SIG-M5 treated with dmso at 0.1 percent for 504 hours (cell line): ENCODE measurements around the gene TADA3.
A peak's percentile ranks its signal among the peaks of the same experiment; 100 is the strongest.

Experiments used
- DNase-seq: peaks from one replicate; lab custom pipeline; 2025; ENCODE audit not compliant: unreplicated experiment; lab: John Stamatoyannopoulos, UW

TADA3 gene

DNA sequence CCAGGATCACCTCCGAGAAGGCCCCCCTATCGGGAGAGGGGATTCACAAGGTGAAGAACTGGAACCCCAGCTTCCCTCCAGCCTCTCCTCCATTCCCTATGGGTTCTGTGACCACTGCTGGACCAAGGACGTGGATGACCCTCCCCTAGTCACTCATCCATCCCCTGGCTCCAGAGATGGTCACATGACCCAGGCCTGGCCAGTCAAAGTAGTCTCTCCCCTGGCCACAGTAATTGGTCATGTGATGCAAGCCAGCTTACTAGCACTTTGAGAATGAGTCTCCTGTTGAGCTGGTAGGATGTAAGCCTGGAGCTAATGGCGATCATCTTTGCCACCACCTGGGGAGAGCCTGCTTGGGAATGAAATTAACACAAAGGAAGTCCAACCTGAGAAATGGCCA lies 26.4 kb downstream of the TADA3 start:
- no peak for DNase-seq

DNA sequence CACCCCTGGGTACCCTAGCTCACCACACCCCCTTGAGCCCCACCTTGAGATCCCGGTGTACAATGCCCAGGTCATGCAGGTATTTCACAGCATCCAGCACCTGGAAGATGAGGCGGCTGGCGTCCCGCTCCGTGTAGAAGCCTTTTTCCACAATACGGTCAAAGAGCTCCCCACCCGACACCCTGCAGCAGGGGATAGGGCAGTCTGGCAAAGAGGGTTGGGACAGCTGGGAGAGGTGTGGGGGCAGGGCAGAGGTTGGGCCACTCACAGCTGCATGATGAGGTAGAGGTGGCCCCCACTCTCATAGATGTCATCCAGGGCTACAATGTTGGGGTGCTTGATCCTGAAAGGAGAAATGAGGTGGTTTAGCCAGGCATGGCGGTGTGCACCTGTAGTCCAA lies 29.4 kb downstream of the TADA3 start:
- DNase-seq = no peak

DNA sequence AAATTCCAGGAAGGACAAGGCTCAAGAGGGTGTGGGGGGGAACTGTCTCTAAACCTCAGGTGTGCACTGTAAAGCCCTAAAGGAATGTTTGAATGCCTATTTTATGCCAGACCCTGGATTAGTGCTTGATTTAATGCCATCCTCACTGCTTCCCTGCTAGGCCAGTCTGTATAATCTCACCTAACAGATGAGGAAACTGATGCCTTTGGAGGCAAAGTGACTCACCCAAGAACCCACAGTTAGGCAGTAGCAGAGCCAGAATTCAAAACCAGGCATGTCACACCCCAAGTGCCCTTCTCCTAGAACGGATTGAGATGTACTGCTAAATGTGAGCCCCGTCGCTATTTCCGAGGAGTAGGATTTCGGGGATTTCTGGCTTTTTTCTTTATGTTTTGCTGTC lies 30.4 kb downstream of the TADA3 start:
- DNase-seq = no peak

DNA sequence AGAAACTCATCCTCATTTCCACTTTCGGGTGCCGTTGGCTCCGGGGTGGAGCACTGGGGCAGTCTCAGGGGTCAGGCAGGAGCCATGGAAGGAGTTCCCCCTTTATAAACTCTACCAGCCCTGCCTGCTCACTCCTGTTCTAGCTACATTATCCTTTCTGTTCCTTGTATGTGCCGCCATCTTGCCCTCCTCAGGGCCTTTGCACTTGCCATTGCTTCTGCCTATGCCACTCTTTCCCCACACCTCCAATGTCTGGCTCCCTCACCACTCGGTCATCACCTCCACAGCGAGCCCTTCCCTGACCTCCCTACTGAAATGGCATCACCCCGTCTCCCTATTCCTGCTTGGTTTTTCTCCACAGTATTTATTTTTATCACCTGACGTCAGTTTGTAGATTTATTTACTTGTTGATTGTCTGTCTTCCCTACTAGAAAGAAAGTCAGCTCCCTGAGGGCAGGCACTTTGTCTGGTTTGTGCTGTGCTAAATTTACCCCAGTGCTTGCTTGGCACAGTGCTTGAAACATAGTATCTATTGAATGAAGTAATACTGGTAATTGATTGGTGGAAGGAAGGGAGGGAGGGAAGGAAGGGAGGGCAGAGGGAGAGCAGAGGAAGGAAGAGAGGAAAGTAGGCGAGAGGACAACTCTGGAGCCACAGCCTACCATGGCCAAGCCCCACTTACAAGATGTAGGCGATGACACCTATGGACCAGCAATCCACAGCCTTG lies 31.3 kb downstream of the TADA3 start:
- DNase-seq = no peak

DNA sequence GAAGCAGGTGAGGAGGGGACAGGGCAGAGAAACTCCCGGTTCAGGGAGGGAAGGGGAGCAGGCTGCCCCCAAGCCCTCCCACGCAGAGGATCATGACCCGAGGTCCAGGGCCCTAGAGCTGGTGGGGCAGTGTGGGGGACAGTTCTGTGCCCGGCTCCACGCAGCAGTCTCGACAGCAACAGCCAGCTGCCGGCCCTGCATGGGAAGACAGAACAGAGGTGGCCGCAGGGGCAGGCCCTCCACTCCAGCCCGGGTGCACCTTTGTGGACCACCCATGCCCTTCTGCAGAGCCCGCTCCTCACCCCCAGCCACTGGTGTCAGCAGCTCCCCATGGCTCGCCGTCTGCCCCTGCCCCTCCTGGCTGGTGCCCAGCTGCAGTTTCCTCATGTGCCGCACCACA lies 34.8 kb downstream of the TADA3 start:
- no peak for DNase-seq

DNA sequence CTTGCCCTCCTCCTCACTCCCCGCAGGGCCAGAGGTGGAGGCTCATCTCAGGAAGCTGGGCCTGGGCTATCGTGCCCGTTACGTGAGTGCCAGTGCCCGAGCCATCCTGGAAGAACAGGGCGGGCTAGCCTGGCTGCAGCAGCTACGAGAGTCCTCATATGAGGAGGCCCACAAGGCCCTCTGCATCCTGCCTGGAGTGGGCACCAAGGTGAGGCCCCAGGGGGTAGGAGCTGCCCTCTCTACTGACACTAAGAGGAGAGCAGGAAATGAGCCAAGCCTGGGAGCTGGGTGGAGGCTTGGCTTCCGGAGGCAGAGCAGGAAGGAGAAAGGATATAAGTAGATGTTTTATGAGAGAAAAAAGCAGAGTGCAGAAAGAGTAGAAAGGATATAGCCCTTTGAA lies 37.6 kb downstream of the TADA3 start:
- DNase-seq = no peak

DNA sequence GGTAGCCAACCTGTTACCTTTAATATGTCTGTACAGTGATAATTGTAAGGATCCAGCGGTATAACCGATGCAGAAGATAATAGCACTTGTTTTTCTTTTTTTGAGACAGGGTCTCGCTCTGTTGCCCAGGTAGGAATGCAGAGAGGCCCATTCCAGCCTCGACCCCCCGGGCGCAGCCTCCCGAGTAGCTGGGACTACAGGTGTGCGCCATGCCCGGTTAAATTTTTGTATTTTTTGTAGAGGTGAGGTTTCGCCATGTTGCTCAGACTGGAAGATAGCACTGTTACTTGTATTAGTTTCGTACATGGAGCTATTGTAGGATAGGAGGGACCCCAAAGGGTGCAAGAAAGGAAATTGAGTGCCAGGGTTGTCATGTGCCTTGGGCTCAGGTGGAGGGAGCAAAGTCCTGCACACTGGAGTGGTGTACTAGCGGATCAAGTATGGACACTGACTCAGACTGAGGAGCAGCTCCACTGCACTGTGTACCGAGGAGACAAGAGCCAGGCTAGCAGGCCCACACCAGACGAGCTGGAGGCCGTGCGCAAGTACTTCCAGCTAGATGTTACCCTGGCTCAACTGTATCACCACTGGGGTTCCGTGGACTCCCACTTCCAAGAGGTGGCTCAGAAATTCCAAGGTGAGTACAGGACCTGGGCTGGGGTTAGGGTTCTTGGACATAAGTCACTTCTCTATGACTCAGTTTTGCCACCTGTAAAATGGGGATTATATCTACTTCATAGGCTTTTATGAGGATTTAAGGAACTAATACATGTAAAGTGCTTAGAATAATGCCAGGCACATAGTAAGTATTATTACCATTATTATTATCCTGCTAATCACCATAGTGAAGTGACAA lies 41.5 kb downstream of the TADA3 start:
- DNase-seq = no peak

DNA sequence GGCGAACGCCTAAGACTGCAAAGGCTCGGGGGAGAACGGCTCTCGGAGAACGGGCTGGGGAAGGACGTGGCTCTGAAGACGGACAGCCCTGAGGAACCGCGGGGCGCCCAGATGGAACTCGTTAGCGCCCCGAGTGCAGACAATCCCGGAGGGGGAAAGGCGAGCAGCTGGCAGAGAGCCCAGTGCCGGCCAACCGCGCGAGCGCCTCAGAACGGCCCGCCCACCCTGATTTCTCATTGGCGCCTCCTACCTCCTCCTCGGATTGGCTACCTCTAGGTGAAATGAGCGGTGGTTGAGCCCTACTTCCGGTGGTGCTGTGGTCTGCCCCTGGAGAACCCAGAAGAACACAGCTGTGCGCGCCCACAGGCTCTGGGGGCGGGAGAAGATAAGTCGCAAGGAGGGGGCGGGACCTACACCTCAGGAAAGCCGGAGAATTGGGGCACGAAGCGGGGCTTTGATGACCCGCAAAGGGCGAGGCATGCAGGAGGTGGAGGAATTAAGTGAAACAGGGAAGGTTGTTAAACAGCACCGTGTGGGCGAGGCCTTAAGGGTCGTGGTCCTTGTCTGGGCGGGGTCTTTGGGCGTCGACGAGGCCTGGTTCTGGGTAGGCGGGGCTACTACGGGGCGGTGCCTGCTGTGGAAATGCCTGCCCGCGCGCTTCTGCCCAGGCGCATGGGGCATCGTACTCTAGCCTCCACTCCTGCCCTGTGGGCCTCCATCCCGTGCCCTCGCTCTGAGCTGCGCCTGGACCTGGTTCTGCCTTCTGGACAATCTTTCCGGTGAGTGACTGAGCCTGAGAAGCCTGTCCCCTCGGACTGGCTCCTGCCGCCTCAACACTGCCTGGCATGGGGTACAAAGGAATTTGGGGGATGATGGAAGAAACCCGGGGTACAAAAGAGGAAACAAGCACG lies 42.4 kb downstream of the TADA3 start, which contains the start of gene OGG1:
TSS of gene OGG1 (plus strand) at position 308 of the 911 bp plus-strand sequence. CDS start at position 643, 335 bp downstream.
- peak; percentile 99 for DNase-seq

DNA sequence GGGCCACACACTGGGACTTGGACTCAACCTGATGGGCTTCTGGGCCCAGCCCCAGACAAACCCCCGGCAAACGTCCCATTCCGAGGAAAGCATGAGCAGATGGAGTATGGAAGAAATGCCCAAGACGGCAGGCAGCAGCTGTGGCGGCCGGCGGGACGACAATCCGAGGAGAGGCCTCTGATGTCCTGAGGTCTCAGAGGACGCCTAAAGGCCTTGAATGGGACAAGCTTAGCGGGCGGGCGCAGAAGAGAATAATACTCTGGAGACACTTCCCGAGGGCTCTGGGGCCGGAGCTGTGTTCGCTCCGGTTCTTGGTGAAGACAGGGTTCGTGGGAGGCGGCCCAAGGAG lies 43.0 kb downstream of the TADA3 start:
- no peak for DNase-seq

DNA sequence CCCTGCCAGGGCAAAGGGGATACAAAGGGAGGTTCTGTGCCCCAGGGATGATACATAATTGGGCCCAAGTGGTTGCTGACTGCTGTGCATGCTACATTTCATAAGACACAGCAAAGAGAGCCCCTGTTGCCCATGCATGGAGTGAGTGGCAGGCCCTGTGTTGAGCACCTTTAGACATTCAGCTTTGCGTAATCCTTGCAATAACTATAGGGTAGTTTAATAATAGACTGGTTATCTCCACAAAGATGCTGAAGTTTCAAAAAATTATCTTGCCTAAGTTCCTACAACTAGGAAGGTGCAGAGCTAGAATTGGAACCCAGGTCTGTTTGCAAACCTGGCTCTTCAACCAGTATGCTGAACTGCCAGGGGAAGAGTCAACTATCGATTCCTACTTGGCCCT lies 44.2 kb downstream of the TADA3 start:
- DNase-seq = no peak

DNA sequence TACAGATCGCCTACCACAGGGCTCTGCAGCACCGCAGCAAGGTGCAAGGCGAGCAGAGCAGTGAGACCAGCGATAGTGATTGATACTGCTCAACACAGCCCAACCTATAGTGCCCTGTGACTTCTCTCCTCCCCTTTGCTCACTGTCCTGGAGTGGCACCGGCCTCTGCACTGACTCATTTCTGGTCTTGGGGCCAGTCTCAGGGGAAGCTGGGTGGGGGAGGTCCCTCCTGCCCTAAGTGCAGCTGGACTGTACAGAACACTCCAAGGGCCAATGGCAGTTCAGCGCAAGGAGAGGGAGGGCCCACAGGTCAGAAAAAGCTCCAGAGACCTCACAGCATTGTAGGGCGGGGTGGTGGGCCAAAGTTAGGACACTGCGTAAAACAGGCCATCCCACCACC lies 45.0 kb downstream of the TADA3 start:
- no peak for DNase-seq

DNA sequence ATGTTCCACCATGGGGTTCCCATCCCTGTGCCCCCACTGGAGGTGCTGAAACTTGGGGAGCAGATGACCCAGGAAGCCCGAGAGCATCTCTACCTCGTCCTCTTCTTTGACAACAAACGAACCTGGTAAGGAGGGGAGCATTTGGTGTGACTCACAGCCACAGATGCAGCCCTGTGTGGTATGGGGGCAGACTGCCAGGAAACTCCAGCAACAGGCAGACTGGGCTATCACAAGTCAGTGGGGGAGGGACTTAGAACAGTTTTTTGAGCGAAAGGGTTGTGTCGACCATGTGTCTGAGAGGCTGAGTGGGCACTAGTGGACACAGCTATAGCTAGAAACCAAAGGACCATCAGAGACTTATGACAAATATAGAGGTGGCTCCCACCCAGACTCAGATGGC lies 45.9 kb downstream of the TADA3 start:
- no peak for DNase-seq

DNA sequence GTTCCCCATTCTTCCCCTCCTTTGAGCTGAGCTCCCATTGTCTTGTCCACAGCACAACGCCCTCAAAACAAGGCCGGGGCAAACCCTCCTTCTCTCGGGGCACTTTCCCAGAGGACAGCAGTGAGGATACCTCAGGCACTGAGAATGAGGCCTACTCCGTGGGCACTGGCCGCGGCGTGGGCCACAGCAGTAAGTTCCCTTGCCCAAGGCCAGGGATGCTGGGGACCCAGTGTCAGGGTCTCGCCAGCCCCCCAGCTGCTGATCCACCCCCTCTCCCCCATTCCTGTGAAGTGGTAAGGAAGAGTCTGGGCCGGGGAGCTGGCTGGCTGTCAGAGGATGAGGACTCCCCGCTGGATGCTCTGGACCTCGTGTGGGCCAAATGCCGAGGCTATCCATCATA lies 46.8 kb downstream of the TADA3 start:
- DNase-seq = no peak

DNA sequence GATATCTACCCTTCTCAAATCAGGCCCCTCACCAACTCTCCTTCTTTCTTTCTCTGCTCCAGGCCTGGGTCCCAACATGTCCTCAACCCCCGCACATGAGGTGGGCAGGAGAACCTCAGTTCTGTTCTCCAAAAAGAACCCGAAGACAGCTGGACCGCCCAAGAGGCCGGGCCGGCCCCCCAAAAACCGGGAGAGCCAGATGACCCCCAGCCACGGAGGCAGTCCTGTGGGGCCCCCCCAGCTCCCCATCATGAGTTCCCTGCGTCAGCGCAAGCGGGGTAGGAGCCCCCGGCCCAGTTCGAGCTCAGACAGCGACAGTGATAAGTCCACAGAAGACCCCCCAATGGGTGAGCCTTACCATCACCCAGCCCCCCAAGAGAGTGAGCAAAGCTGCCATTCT lies 48.1 kb downstream of the TADA3 start:
- DNase-seq = no peak

DNA sequence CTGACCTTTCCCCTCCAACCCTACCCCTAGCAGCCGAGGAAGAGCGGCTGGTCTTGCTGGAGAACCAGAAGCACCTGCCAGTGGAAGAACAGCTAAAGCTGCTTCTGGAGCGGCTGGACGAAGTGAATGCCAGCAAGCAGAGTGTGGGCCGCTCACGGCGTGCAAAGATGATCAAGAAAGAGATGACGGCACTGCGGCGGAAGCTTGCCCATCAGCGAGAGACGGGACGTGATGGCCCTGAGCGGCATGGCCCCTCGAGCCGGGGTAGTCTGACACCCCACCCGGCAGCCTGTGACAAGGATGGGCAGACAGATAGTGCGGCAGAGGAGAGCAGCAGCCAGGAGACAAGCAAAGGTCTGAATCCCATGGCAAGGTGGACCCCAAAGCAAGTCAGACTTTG lies 48.7 kb downstream of the TADA3 start:
- no peak for DNase-seq

DNA sequence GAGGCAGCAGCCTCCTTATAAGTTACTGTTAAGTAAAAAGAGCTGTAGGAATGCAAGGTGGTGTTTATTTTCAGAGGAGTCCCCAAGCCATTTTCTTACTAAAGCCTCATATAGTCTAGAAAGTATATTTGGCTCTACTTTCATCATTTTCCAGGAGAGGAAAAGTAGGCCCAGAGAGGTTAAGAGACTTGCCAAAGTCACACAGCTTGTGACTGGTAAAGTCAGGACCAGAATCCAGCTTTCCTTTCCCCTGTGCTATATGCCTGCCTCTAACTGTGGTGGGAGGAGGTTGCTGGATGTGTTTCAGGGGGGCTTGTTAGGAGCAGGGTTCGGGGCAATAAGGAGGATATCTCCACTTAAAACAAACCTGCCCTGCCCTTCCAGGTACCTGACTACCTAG lies 49.7 kb downstream of the TADA3 start:
- no peak for DNase-seq

DNA sequence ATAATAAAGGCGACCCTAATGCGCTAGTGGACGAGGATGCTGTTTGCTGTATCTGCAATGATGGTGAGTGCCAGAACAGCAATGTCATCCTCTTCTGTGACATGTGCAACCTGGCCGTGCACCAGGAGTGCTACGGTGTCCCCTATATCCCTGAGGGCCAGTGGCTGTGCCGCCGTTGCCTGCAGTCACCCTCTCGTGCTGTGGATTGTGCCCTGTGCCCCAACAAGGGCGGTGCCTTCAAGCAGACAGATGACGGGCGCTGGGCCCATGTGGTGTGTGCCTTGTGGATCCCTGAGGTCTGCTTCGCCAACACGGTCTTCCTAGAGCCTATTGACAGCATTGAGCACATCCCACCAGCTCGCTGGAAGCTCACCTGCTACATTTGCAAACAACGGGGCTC lies 53.1 kb downstream of the TADA3 start:
- DNase-seq = no peak

DNA sequence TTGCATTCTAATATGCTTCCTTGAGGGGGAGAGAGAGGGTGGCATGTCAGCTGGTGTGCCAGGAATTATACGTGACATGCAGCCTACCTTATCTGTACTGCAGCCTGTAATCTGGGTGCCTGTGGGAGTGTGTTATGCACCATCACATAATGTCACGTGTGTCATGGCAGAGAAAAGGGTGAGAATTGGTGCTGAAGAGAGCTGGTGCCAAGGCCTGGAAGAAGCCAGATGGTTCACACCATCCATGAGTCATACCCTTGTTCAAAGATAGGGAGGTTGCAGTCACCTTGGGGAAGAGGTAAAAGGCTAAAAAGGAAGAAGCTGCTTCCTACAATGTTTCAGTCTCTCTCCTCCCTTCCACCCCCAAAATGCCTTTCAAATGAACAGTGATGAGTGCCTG lies 55.4 kb downstream of the TADA3 start:
- DNase-seq = no peak

DNA sequence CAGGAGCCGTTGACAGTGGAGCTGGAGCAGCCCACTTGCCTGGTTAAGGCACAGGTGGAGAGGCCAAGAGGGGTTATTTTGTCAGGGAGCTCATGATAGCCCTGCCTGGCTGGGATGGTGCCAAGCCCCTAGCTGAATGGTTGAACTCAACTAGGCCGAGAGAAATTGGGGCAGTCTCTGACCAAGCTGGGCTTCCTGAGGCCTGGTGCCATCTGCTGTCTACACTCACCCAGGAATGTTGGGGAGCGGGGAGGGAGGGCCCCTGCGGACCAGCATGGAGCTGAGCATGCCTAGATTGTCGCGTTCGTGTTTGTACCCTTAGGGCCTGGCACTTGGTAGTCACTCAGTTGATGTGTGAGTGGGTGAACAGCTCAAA lies 59.5 kb downstream of the TADA3 start:
- DNase-seq = no peak

DNA sequence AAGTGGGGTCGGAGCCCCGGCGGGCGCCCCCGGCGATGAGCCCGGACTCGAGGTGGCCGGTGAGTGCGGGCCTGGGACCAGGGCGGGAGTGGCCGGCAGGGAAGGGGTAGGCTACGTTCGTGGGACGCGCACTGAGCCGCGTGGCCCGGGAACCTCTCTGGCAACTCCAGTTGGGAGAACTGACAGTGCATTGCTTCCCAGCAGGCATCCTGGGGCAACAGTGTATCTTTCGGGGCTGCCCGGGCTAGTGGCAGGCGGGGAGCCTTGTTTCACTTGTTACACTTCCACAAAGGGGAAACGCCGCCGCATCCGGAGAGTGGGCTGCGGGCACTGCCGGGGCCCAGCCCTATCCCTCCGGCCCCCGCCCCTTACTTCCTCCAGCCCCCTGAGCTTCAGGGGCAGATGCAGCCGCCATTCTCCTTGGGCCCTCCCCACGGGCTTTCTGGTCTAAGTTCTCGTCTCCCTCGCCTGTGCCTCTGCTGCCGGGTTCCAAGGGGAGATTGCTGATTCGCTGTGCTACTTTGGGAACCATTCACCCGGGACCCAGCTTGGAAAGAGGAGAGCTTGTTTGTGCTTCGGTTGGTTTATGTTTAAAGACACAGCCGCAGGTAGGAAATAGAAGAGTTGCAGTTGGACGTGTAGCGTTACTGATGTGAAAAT lies 60.1 kb downstream of the TADA3 start:
- peak; percentile 31 for DNase-seq
